H9 (cell line): ENCODE data around the gene GSN. TPM values are rescaled to one million over a fixed set of nuclear protein-coding genes. Genes with fewer than 3 reads are reported as not detected.

ENCODE experiments used
- DNase-seq: peaks from one replicate; pipeline ENCODE4 v3.0.0-alpha.2; 2017
- H2AFZ ChIP-seq: one replicate; pipeline ENCODE4 v1.6.1; 2013; ENCODE audit warnings: mild to moderate bottlenecking, low read length, control low read depth, moderate library complexity
- H2AK5ac ChIP-seq: 2 replicates; pipeline ENCODE4 v1.6.1; 2013; ENCODE audit warnings: low read length, control low read depth, mixed read lengths; ENCODE audit not compliant: insufficient read length
- H2BK120ac ChIP-seq: one replicate; pipeline ENCODE4 v1.6.1; 2013; ENCODE audit warnings: low read depth, mild to moderate bottlenecking, low read length, control low read depth, inconsistent platforms; ENCODE audit not compliant: poor library complexity, severe bottlenecking
- H2BK12ac ChIP-seq: 2 replicates; pipeline ENCODE4 v1.6.1; 2013; ENCODE audit warnings: low read length, control low read depth, mixed read lengths, low read depth; ENCODE audit not compliant: insufficient read length
- H2BK15ac ChIP-seq: 2 replicates; pipeline ENCODE4 v1.6.1; 2013; ENCODE audit warnings: low read depth, low read length, control low read depth
- H2BK20ac ChIP-seq: one replicate; pipeline ENCODE4 v1.6.1; 2013; ENCODE audit warnings: low read depth, mild to moderate bottlenecking, low read length, control low read depth, inconsistent platforms; ENCODE audit not compliant: poor library complexity, severe bottlenecking
- H2BK5ac ChIP-seq: 2 replicates; pipeline ENCODE4 v1.6.1; 2013; ENCODE audit warnings: low read length, control low read depth, mixed read lengths; ENCODE audit not compliant: insufficient read length
- H3K14ac ChIP-seq: 2 replicates; pipeline ENCODE4 v1.6.1; 2013; ENCODE audit warnings: low read length, control low read depth; ENCODE audit not compliant: insufficient read depth
- H3K18ac ChIP-seq: 2 replicates; pipeline ENCODE4 v1.6.1; 2013; ENCODE audit warnings: low read depth, mild to moderate bottlenecking, mixed read lengths, low read length, control low read depth; ENCODE audit not compliant: insufficient read length
- H3K23ac ChIP-seq: 2 replicates; pipeline ENCODE4 v1.6.1; 2013; ENCODE audit warnings: low read length, control low read depth, mixed read lengths, low read depth; ENCODE audit not compliant: insufficient read length
- H3K23me2 ChIP-seq: 2 replicates; pipeline ENCODE4 v1.6.1; 2013; ENCODE audit warnings: low read depth, mild to moderate bottlenecking, mixed read lengths, low read length, control low read depth; ENCODE audit not compliant: insufficient read length, poor library complexity, severe bottlenecking
- H3K27ac ChIP-seq: 2 replicates; pipeline ENCODE4 v1.5.1; 2013; ENCODE audit warnings: low read length, control low read depth, mixed read lengths, low read depth; ENCODE audit not compliant: insufficient read length
- H3K27me3 ChIP-seq: 2 replicates; pipeline ENCODE4 v1.6.1; 2013; ENCODE audit warnings: low read length, control low read depth, inconsistent platforms; ENCODE audit not compliant: insufficient read depth
- H3K4ac ChIP-seq: 2 replicates; pipeline ENCODE4 v1.6.1; 2013; ENCODE audit warnings: low read depth, mild to moderate bottlenecking, control low read depth, inconsistent platforms, low read length, moderate library complexity
- H3K4me1 ChIP-seq: 2 replicates; pipeline ENCODE4 v1.6.1; 2013; ENCODE audit warnings: low read length, control low read depth, inconsistent platforms; ENCODE audit not compliant: insufficient read depth
- H3K4me2 ChIP-seq: 2 replicates; pipeline ENCODE4 v1.6.1; 2013; ENCODE audit warnings: low read length, control low read depth, mixed read lengths; ENCODE audit not compliant: insufficient read length, insufficient read depth
- H3K56ac ChIP-seq: 2 replicates; pipeline ENCODE4 v1.6.1; 2013; ENCODE audit warnings: low read depth, mild to moderate bottlenecking, mixed read lengths, low read length, control low read depth; ENCODE audit not compliant: insufficient read length
- H3K79me1 ChIP-seq: 2 replicates; pipeline ENCODE4 v1.6.1; 2013; ENCODE audit warnings: low read depth, mild to moderate bottlenecking, moderate library complexity, low read length, control low read depth, inconsistent platforms; ENCODE audit not compliant: insufficient read depth, poor library complexity, severe bottlenecking
- H3K79me2 ChIP-seq: 2 replicates; pipeline ENCODE4 v1.6.1; 2013; ENCODE audit warnings: low read length, control low read depth, inconsistent platforms; ENCODE audit not compliant: insufficient read depth
- H3K9ac ChIP-seq: 2 replicates; pipeline ENCODE4 v1.6.1; 2013; ENCODE audit warnings: low read length, control low read depth, mixed read lengths; ENCODE audit not compliant: insufficient read length; ENCODE audit errors: extremely low read depth
- H3K9me3 ChIP-seq: one replicate; pipeline ENCODE4 v1.6.1; 2013; ENCODE audit warnings: low read depth, low read length, inconsistent platforms; ENCODE audit not compliant: control insufficient read depth
- H3T11ph ChIP-seq: one replicate; pipeline ENCODE4 v1.6.1; 2013; ENCODE audit warnings: mild to moderate bottlenecking, low read length, control low read depth, inconsistent platforms
- H4K20me1 ChIP-seq: one replicate; pipeline ENCODE4 v1.6.1; 2013; ENCODE audit not compliant: control insufficient read depth, insufficient read length, insufficient read depth
- H4K5ac ChIP-seq: 2 replicates; pipeline ENCODE4 v1.6.1; 2013; ENCODE audit warnings: low read depth, mild to moderate bottlenecking, mixed read lengths, low read length, control low read depth; ENCODE audit not compliant: insufficient read length
- H4K8ac ChIP-seq: replicated peaks from 2 replicates; pipeline ENCODE4 v1.6.1; 2013; ENCODE audit warnings: low read length, control low read depth, mixed read lengths, low read depth; ENCODE audit not compliant: insufficient read length
- H4K91ac ChIP-seq: 2 replicates; pipeline ENCODE4 v1.6.1; 2013; ENCODE audit warnings: low read depth, mild to moderate bottlenecking, moderate library complexity, mixed read lengths, low read length, control low read depth; ENCODE audit not compliant: insufficient read length
- H3K27ac Mint-ChIP-seq, 3 experiments: 2 replicates in 2 of 3; 3 replicates in 1 of 3; pipeline ENCODE4 v1.8.0; 2020 to 2021; ENCODE audit warnings: mixed read lengths in 3 of 3, mild to moderate bottlenecking in 1 of 3, moderate library complexity in 1 of 3
- H3K27me3 Mint-ChIP-seq: 2 replicates; pipeline ENCODE4 v1.8.0; 2021; ENCODE audit warnings: low read depth, mild to moderate bottlenecking, moderate library complexity, mixed read lengths
- H3K36me3 Mint-ChIP-seq, 3 experiments: 2 replicates in 2 of 3; 3 replicates in 1 of 3; pipeline ENCODE4 v1.8.0; 2020 to 2021; ENCODE audit warnings: low read depth in 3 of 3, mixed read lengths in 3 of 3; ENCODE audit not compliant: insufficient read depth in 1 of 3
- H3K4me1 Mint-ChIP-seq, 2 experiments: 2 replicates each; pipeline ENCODE4 v1.8.0; 2020; ENCODE audit warnings: mixed read lengths in 2 of 2
- H3K4me3 Mint-ChIP-seq, 2 experiments: 2 replicates in 1 of 2; 3 replicates in 1 of 2; pipeline ENCODE4 v1.8.0; 2020 to 2021; ENCODE audit warnings: mild to moderate bottlenecking in 2 of 2, mixed read lengths in 2 of 2, moderate library complexity in 1 of 2
- H3K9me3 Mint-ChIP-seq, 2 experiments: 2 replicates in 1 of 2; 3 replicates in 1 of 2; pipeline ENCODE4 v1.8.0; 2020; ENCODE audit warnings: mild to moderate bottlenecking in 2 of 2, mixed read lengths in 2 of 2, moderate library complexity in 1 of 2
- WGBS: extraction: QIAGEN DNeasy Blood & Tissue Kit; methylation state at CpG from one replicate; pipeline ENCODE4 v1.1.7; 2013; ENCODE audit warnings: missing lambda C conversion rate, low lambda C conversion rate, mixed read lengths; ENCODE audit not compliant: insufficient read length; ENCODE audit errors: extremely low coverage; 5-methylcytosine and 5-hydroxymethylcytosine counted together
- total RNA-seq: library from RNA; stranded (reverse); gene quantifications from 2 replicates; pipeline ENCODE4 v1.2.1, GENCODE V29; 2021
- TF ChIP-seq, protein P1 (sequence below): fragments of 200-600 bp; sonication (generic); conservative IDR thresholded peaks from 3 replicates; pipeline ENCODE4 v1.8.0; 2021; ENCODE audit warnings: antibody characterized with exemption, mild to moderate bottlenecking

The GSN gene
- total RNA-seq, 1 experiment from 2014 or later = 14.9 TPM

DNA sequence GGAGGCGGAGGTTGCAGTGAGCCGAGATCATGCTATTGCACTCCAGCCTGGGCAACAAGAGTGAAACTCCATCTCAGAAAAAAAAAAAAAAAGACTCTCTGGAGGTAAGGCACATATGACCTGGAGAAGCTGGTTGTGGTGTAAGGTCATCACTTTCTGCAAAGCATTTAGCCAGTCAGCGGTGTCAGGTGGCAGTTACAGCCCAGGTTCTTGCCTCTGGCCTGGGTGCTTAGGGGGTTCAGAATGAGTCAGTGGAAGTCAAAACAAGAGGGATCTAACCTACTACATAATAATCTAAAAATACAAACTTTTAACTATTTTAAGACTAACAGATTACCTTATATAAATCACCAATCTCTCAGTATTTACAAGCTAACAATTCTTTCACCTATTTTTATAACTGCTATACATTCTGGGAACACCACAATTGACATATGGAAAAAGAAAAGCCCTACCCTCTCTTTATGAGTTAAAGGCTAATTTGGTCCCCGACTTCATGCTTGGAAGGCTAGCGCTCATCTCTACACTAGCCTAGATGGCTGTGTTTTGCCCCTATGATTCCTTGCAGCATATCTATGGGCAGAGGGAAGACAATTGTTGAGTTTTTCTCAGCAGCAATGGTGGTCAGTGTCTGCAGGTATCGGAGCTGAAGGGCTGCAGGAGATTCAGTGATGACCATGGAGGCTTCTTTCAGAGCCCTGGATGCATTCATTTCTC lies 72.9 kb downstream of the GSN start:
- Histone ChIP-seq H3K56ac (no peak overlapping the region), H3K9me3 (no peaks in the 10 kb centered on the region), H3K79me2 (no peaks in the 10 kb centered on the region), H3K23ac (no peak overlapping the region), H3K14ac (no peak overlapping the region), H3K23me2 (no peaks in the 10 kb centered on the region), H3K4ac (no peak overlapping the region), H2BK12ac (no peak overlapping the region), H4K8ac (no peak overlapping the region), H4K20me1 (no peaks in the 10 kb centered on the region), H4K91ac (no peak overlapping the region), H3K27ac (no peak overlapping the region), H3K9ac (no peak overlapping the region), H2BK120ac (no peak overlapping the region), H3K4me1 (no peaks in the 10 kb centered on the region), H2BK20ac (no peak overlapping the region), H3K27me3 (no peaks in the 10 kb centered on the region), H2BK15ac (no peak overlapping the region), H3T11ph (no peak overlapping the region), H2BK5ac (no peak overlapping the region), H2AK5ac (no peak overlapping the region), H4K5ac (no peak overlapping the region), H3K4me2 (no peak overlapping the region), H3K79me1 (no peaks in the 10 kb centered on the region), H3K18ac (no peak overlapping the region), H2AFZ (no peak overlapping the region)
- WGBS = no CpG with 5 or more reads among the region's 6 CpGs
- Mint-ChIP-seq H3K4me1 (no peaks in the 10 kb centered on the region), H3K27ac (0 out of 7 replicates have a peak overlapping the region, but pooled peaks of 1 of the 3 experiments have one; percentile 2), H3K27me3 (no peaks in the 10 kb centered on the region; the same call in 1 of the 2 replicates), H3K36me3 (no peaks in the 10 kb centered on the region; a peak in 1 of 7 replicates), H3K9me3 (no peaks in the 10 kb centered on the region), H3K4me3 (no peak overlapping the region)
- no peak for DNase-seq
- TF ChIP-seq, protein P1, sequence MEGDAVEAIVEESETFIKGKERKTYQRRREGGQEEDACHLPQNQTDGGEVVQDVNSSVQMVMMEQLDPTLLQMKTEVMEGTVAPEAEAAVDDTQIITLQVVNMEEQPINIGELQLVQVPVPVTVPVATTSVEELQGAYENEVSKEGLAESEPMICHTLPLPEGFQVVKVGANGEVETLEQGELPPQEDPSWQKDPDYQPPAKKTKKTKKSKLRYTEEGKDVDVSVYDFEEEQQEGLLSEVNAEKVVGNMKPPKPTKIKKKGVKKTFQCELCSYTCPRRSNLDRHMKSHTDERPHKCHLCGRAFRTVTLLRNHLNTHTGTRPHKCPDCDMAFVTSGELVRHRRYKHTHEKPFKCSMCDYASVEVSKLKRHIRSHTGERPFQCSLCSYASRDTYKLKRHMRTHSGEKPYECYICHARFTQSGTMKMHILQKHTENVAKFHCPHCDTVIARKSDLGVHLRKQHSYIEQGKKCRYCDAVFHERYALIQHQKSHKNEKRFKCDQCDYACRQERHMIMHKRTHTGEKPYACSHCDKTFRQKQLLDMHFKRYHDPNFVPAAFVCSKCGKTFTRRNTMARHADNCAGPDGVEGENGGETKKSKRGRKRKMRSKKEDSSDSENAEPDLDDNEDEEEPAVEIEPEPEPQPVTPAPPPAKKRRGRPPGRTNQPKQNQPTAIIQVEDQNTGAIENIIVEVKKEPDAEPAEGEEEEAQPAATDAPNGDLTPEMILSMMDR = no peak
